Stimulated activated CD4-positive, alpha-beta T cell treated with anti-CD3 and anti-CD28 coated beads, Interleukin-4, amount 100 ng/mL, for 1 hour (primary cell): ENCODE data around the gene METTL21C.

ENCODE experiments used
- DNase-seq: peaks from one replicate; pipeline ENCODE4 v3.0.0-alpha.2; 2020

METTL21C gene

DNA sequence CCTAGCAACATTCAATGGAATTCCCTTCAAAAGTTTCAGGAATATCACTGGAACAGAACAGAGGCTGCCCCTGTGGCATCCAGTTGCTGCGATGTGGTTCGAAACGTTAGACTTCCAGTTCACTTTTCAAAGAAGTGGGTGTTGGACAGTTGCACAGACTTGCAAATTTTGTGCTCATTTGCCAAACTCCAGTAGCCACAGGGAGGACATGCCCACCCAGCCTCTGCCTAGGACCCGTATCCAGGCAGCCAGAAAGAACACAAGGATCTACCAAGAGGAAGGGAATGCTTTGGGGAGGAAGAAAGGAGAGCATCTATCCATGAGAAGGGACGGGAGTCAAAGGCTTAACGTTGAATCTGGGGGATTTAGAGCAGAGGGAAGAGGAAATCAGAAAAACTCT is at the start of gene METTL21C:
TSS of gene METTL21C (minus strand) at position 108 of the 400 bp plus-strand sequence. CDS start 546 bp downstream, outside the sequence.
- no peak for DNase-seq

DNA sequence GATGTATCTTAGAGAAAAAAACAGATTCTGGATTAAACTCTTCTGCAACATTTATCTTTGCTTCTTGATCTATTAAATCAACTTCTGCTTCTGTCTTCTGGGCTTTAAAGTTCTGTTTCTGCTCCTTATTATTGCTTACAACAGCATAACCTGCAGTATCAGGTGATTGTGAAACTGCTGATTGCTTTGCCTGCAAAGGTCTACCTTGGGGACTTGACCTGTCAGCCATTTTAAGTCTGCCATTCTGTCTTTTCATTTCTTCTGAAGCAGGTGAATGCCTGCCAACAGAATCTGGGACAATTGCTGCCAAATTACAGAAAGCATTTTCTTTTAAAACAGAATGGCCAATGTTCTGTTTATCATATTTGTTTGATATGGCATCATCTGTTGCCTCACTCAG is 47.7 kb upstream of the METTL21C start:
- no peak for DNase-seq

DNA sequence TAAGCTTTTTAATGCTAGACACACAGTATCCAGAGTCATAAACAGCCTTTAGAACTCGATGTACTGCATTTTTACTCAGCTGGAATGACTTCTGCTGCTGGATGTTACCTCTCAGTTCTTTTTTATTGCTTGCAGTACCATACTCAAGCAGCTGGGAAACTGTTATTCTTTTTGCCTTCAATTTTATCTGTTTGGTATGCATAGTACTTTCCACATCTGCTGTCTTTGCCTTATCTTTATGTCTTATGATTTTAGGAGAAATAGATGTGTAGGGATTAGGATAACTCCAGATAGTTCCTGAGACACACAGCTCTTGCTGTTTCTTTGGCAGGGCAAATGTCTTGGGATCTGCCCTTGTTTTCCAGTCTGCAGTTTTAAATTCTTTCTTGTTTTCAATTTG is 47.3 kb upstream of the METTL21C start:
- DNase-seq: no peak

DNA sequence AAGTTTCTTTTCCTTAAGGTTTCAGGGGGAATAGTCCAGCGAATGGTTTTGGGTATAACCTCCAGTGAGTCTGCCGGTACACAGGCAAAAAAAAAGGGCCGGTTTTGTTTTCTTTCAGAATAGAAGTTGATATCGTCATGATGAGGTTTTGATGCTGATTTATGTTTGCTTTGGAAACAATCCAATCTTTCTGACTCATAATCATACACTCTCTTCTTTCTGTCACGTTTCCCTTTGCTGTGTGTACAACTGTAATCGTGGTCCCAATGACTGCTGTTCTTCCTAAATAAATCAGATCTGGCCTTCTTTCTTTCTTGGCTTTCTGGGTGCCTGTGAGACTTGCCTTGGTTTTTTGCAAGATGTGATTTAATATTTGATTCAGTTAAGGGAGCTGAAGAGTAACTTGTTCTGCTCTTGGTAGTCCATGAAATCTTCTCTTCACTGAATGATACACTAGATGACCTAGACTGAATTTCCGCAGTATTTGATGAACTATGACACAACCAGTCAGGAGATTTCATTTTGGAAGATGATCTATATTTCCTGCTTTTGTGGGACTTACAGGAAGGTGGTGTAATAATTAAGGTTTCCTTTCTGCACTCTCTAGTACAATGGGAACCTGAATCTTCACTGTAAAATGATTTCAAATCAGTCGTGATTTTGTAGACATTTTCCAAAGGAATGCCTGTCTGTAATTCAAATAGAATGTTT is 34.9 kb upstream of the METTL21C start:
- no peak for DNase-seq

DNA sequence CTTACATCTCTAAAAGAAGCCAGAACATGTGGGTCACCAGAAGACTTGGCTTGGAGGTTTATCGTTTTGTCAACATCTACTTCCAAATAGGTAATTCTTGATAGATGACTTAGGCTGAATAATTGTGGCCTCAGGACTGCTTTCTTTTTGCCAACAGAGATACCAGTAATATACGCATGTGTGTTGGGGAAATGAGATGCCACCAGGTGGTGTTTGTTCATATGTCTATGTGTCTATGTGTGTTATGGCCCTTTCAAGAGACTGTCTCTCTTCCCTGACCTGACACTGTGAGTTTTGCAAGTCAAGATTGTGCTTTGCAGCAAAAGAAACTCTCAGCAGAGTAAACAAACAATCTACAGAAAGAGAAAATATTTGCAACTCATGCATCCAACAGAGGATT is 31.6 kb upstream of the METTL21C start:
- no peak for DNase-seq

DNA sequence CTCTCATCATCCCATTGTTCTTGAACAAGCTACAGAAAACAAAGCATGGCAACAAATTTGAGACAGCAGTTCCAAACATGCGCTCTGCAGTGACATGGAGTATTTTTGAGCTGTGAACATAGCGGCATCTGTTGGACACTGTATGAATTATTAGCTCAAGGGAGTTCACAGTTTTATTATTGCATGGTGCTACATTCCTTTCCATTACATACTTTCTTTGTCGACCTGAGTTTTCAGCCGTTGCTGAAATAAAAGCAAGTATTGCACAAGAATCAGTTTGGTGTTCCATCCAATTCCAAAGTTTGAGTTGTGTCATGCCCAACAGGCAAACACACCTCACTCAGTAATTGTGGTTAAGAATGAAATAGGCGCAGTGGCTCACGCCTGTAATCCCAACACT is 30.1 kb upstream of the METTL21C start:
- DNase-seq: no peak

DNA sequence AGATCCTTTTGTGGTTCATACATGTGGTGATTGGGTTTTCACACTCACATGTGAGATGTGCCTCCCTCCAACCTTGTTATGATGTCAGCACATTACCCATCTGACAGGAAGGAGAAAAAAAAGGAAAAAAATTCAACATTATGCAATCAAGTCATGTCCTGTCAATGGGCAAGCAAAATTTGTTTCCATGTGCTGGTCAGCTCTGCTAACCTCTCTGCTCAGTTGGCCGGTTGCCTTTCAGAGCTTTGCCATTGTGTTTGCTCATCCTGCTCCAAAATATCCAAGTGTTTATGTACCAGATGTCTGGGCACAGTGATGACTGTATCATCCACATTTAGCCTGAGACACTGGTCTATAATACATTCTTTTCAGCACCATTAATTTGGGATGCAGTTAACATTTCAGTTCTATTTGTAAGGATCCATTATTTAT is 27.0 kb upstream of the METTL21C start:
- no peak for DNase-seq

DNA sequence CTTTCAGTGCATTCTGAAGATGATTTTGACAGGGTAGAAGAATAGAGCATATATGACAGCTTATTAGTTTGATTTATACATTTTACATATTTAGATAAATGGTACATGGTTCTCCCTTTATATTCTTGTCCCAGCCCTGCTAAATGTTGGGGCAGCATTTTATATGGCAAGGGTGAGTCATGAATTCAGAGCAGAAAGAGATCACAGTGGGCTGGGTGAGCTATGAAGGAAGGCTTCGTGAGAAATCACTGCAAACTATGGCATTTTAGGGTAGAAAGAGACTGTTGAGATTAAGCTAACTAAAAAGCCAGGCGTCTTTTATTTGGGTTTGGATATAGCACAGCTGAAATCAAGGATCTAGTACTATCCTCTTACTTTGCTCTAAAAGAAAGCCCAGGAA is 23.9 kb upstream of the METTL21C start:
- no peak for DNase-seq

DNA sequence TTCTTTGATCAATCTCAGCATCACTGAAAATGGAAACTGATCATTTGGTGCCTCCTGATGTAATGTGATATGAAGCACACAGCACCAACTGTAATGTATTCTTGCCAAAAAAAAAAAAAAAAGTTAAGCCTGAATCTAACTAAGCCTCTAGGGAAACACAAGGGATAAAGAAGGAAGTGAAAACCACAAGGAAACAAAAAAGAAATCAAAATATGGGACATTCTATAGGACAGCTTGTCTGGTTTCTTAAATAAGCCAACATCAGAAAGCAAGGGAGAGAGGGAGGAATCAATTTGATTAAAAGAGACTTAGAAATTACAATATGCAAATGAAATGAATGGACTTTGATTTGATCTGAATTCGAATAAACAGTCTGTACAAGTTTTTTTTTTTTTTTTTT is 20.6 kb upstream of the METTL21C start:
- no peak for DNase-seq

DNA sequence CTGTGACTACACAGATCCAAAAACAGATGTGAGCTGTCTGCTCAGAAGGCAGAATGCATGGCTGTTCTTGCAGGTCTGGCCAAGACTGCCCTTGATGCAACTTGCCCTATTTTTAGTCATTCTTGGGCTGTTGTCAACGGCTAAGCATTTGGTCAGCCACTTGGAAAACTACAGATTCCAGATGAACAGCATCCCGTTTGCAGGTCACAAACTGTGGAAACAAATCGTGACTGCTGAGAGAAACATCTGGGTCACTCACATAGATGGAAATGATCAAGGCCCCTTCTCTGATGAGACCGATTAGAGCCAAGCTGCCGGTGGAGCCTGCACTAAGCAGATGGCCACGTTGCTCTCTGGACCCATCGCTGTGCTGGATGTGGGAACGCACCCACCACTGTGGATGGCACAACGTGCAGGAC is 15.4 kb upstream of the METTL21C start:
- DNase-seq: no peak

DNA sequence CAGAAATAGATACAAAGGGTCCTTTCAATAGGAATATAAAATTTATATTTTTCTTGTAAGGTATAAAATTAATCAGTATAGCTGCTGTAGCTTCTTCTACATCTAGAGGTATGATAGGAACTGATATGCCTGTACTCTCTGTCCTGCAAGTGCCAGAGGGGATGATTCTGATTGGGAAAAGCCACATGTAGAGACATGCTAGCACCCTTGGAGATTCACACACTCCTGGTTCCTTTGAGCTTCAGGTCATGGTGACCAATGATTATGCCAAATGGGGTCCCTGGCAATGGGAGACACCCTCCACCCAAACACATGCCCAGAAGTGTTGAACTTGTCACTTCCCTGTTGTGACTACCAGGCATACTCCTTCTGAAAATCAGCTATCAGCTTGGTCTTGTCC is 14.7 kb upstream of the METTL21C start:
- DNase-seq: no peak

DNA sequence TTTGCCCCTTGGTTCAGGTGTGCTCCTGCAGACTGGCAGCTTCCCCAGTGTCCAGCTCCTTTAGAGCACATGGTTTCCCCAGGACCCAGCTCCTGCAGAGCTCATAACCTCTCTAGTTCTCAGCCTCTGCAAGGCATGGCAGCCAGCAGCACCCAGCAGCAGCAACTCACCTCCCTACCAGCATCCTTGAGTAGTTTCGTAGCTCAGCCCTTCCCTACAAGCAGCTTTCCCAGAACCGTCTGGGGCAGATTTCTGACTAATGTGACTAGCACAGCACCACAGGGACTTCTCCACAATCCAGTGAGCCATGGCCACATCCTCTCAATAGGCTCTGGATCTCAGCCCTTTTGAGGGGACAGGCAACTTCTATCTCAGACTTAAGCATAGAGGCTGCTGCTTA is 14.1 kb upstream of the METTL21C start:
- no peak for DNase-seq

DNA sequence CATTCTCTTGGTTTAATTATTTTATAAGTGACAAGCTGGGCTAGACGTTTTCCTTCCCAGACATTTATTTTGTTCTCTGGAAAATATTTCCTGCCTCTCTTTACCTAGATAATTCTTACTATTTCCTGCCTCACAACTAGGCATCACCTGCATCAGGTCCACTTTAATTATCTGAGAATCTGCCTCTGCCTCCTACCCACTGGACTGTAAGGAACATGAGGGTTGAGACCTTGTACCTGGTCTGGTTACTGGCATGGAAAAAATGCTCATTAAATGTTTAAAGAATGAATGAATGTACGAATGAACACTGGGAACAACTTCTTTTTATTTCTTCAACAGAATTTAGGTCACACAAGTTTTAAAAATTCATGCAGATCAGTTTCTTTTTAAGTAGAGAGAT is 13.4 kb upstream of the METTL21C start:
- no peak for DNase-seq

DNA sequence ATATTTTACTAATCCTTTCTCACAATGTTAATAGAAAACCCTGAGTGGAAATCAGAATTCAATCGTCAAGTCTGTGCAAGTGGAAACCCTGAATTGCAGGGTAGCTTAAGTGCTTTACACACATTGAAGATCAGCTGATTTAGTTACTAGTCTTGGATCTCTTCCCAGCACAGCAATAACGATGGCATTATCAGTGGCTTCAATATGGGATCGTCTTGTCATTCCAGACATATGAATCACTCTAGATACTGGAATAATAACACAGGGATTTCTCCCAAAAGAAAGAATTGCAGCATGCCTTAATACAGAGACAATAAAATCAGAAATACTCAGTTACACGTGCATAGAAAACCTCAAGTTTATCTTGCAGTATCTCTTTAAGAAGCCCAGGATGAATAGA is 12.6 kb upstream of the METTL21C start:
- DNase-seq: no peak

DNA sequence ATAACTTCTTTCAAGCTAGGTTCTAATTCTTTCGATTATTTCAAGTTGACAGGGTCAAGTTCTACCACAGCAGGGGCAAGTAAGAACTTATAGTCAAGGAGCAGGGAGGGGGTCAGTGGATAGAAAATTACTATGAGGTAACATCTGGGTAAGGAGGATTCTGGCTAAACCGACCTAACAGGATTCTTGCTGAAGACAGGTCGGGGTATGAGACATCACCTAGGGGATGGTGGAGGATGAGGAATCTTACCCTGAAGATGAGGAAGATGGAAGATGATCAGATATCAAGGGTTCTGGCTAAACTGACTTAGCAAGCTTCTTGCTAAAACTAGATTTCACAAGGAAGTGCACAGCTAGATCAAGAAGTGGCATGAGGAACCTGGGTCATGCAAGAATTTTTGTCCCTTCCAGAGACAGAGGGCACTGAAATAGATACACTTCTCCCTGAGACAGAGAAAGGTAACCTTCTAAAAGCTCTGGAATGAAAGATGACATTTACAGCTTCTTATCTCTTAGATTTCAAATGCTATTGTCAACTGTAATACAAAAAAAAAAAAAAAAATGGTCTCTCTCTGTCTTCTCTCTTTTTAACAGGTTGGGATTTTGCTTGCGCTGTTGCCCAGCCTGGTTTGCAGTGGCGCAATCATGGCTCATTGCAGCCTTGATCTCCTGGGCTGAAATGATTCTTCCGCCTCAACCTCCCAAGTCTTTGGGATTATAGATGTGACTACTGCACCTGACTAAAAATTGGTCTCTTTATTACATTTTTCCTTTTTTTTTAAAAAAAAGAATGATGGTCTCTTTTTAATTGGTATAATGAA is 9.6 kb upstream of the METTL21C start:
- no peak for DNase-seq

DNA sequence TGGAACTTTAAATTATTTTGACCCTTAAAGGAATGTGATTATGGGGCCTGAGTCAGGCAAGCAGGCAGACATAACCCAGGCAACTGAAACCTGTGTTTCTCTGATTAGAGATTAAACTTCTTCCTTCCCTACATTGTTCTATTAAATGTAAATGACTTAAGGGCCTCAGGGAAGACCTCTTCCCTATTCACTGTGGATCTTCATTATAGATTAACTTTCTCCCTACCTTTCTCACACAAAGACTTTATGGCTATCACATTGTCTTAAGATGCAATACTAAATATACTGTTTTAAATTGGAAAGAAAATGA is 8.8 kb upstream of the METTL21C start:
- no peak for DNase-seq

DNA sequence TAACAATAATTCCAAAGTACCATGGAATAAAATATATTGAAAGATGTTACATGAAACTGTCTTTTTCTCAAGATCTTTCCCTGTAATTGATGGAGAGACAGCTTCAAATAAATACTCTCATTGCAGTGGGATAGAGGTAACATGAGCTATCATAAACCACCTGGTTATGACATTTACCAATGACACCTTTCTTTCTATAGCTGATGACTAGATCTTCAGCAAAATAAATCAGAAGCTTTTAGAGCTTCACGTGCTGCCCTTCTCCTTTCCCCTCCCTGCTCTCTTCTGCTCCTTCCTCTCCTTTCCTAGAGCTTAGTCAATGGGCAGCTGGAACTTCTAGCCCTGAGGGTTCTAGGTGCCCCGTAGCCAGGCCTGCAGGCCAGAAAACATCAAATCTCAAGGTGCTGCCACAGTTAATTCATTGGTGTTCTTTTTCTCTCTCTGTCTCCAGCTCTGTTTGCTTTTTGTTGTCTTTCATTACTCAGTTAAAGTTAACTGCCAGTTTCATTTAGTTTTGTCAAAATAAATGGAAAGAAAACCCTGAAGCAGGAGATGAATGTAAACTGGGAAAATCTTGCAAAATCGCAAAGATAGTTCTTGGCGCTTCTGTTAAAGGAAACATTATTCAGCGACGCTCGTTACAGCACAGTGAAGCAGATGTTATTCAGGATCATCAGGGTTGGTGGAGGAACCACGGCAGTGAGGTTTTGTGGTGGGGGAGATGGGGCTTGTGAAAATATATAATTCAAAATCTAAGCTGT is 8.3 kb upstream of the METTL21C start:
- no peak for DNase-seq

DNA sequence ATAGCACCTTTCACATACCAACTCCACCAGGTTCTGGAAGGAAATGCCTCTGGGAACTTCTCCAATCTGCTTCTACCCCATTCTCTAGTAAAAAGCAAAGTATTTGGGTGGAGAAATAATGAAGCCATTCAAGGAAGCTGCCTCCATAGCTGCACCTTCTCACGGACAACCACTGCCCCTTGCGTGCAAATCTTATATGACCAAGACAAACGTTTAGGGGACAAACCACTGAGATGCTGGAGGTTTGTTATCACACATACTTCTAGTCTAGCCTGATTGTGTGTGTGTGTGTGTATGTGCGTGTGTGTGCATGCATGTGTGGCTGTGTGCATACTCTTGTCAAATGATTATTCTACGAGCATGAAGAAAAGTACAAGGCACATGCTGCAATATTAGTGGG is 6.5 kb upstream of the METTL21C start:
- no peak for DNase-seq

DNA sequence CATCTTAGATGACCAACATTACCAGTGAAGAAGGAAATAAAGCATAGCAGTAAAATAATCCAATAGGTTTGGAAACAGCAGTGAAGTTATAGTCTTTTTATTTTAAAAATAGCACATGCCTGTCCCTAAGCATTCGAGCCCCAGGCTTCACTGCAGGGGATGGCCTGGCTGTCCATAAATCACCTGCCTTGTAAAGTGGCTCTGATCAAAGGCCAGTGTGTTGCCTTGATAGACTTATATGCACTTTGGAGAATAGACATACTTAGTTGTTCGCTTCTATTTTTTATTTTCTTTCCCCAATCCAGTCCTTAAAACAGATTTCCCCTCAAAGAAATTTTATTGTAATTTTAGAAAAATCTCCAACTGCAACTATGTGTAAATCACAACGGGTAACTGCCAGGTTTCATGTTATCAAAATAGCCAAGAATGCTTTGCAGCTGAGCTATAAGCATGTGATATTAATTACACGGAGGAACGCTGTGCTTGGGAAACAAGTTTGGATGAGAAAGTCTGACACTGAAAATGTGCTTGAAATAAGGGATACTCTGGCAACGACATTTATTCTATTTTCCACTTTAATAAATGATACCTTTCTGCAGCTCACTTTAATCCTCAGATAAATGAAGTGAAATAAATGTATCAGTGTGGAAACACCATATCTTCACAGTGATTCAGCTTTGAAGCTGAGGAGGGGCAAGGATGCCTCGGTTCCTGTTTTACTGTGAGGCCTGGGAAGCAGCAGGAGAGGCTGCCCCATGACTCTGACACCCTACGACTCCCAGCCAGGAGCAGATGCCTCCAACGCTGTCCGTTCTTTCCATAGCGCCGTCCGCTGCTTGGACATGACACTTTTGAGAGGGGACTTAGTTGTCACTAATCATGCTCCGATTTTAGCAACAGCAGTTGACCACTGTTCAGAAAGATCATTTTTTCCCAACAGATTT is 5.5 kb upstream of the METTL21C start:
- no peak for DNase-seq

DNA sequence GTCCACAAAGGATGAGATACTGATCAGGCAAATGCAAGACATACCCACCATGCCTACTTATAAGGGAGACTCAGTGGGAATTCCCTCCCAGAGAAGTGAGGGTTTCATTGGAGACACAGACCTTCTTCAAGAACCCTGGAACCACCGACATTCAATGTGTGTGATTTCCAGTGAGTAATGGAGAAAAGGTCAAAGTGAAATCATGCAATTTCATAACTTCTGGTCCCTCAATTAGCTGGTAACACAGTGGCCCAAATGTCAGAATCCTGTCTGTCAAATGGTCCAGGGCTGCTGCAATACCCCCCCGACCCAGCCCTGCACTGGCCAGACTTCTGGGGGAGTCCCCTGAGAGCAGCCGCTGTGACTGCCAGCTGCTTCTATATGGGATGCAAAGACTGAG is 4.7 kb upstream of the METTL21C start:
- DNase-seq: no peak

DNA sequence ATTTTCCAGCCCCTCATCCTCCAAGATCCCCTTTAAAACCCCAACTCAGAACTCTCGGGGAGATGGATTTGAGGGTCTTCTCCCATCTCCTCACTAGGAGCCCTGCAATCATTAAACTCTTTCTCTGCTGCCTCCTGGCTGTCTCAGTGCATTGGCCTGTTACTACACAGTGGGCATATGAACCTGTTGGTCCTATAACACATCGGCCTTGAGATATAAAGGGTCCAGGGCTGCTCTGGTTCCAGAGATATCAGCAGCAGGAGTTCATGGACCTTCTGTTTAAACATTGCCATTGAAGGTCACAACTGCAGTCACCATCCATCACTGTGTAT is 3.8 kb upstream of the METTL21C start:
- DNase-seq: no peak

DNA sequence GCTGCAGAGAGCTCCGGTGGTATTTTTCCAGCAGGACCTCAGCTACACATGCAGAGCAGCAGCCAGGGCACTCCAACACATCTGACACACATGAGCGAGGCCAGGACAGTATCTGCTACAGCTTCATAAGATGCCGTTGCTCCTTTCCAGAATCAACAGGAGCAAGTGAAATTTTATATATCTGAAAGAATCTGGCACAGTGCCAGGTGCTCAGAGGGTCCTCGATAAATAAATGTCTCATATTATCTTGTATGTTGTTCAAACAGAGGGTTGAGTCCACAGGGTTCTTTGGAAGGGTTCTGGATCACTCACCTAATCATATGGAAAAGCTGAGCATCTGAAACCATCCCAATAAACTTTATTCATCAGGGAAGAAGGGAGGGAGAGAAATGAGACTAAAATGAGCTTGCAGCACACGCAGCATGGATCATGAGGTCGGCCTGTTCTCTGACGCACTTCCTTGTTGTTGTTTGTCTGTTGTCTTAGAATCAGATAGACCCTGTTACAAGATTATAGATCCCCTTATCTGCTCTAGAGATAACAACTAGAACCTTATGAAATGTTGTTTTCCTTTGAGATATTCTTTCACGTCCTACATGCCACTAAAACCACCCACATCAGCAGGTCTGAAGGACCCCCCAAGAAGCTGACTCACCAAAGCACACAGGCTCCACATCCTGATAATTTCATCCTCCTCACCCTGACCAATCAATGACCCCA is 3.2 kb upstream of the METTL21C start:
- DNase-seq: no peak
